HepG2 (cell line): ENCODE data around the gene FSCN2. TPM values are rescaled to one million over a fixed set of nuclear protein-coding genes. Genes with fewer than 3 reads are reported as not detected.

Experiments
- HOXA7 ChIP-seq: sonication (generic); formaldehyde crosslinking; IDR thresholded peaks from 2 replicates; pipeline ENCODE4 v1.8.1; 2022; ENCODE audit warnings: mild to moderate bottlenecking, missing genetic modification reagents, moderate library complexity
- KMT2B ChIP-seq: IDR thresholded peaks from 2 replicates; pipeline ENCODE4 v1.6.1; 2016; ENCODE audit warnings: missing genetic modification reagents, missing compliant biosample characterization
- MTF2 ChIP-seq: sonication (generic); formaldehyde crosslinking; IDR thresholded peaks from 2 replicates; pipeline ENCODE4 v1.5.0; 2020; ENCODE audit warnings: missing genetic modification reagents, borderline replicate concordance
- PRDM10 ChIP-seq: sonication (generic); formaldehyde crosslinking; IDR thresholded peaks from 2 replicates; pipeline ENCODE4 v1.4.0; 2020; ENCODE audit warnings: low read depth, missing genetic modification reagents
- RARA ChIP-seq: IDR thresholded peaks from 2 replicates; pipeline ENCODE4 v1.6.1; 2016; ENCODE audit warnings: missing genetic modification reagents, missing compliant biosample characterization
- SOX6 ChIP-seq, 2 experiments: fragments of 450-650 bp in 1 of 2; sonication (generic) in 1 of 2; formaldehyde crosslinking in 1 of 2; IDR thresholded peaks; 2 replicates each; pipeline versions ENCODE4 v1.4.0 to v1.6.1; 2017 to 2020; ENCODE audit warnings: antibody characterized with exemption in 1 of 2, mild to moderate bottlenecking in 1 of 2, missing genetic modification reagents in 1 of 2
- SRSF9 ChIP-seq: fragments of 200-400 bp; formaldehyde crosslinking; IDR thresholded peaks from 2 replicates; pipeline ENCODE4 v1.6.1; 2018; ENCODE audit warnings: borderline replicate concordance, mild to moderate bottlenecking, low read depth, low read length; ENCODE audit not compliant: insufficient read depth, poor library complexity, severe bottlenecking
- ZBED4 ChIP-seq: sonication (generic); formaldehyde crosslinking; IDR thresholded peaks from 2 replicates; pipeline ENCODE4 v1.4.0; 2020; ENCODE audit warnings: missing genetic modification reagents, borderline replicate concordance
- ZBTB38 ChIP-seq: sonication (generic); formaldehyde crosslinking; IDR thresholded peaks from 2 replicates; pipeline ENCODE4 v1.5.1; 2020; ENCODE audit warnings: mild to moderate bottlenecking, missing genetic modification reagents
- ZKSCAN8 ChIP-seq: IDR thresholded peaks from 2 replicates; pipeline ENCODE4 v1.6.1; 2016; ENCODE audit warnings: borderline replicate concordance, missing genetic modification reagents, missing compliant biosample characterization
- ZNF251 ChIP-seq: sonication (generic); formaldehyde crosslinking; IDR thresholded peaks from 2 replicates; pipeline ENCODE4 v1.9.0; 2021; ENCODE audit warnings: mild to moderate bottlenecking, missing genetic modification reagents
- ZNF337 ChIP-seq: sonication (generic); formaldehyde crosslinking; IDR thresholded peaks from 2 replicates; pipeline ENCODE4 v1.5.1; 2020; ENCODE audit warnings: missing genetic modification reagents, low read depth, mild to moderate bottlenecking, borderline replicate concordance
- ZNF724P ChIP-seq: sonication (generic); formaldehyde crosslinking; IDR thresholded peaks from 2 replicates; pipeline ENCODE4 v1.8.0; 2022; ENCODE audit warnings: missing genetic modification reagents, borderline replicate concordance
- ZNF747 ChIP-seq: sonication (generic); formaldehyde crosslinking; IDR thresholded peaks from 2 replicates; pipeline ENCODE4 v1.8.1; 2023; ENCODE audit warnings: missing genetic modification reagents, mild to moderate bottlenecking, borderline replicate concordance
- ZNF781 ChIP-seq: sonication (generic); formaldehyde crosslinking; IDR thresholded peaks from 2 replicates; pipeline ENCODE4 v1.5.1; 2020; ENCODE audit warnings: borderline replicate concordance, mild to moderate bottlenecking, missing genetic modification reagents; ENCODE audit errors: not compliant biosample characterization
- polyA plus RNA-seq, 8 experiments: library from polyadenylated mRNA; depleted of rRNA in 3 of 8; stranded (reverse) in 7 of 8; unstranded in 1 of 8; fragments of >200 nt; fragmentation: Illumina TruSeq in 4 of 8; extraction: Trizol in 4 of 8; gene quantifications; 2 replicates each; pipeline versions ENCODE4 v1.2.1 to v1.2.3, GENCODE V29; 2011 to 2016; ENCODE audit warnings: low read depth in 4 of 8, missing spikeins in 1 of 8, mixed read lengths in 1 of 8; ENCODE audit not compliant: insufficient read depth in 1 of 8
- total RNA-seq, 5 experiments: library from RNA; depleted of rRNA; stranded (reverse); fragments of >200 nt; fragmentation: Illumina TruSeq; extraction: Trizol; gene quantifications; 2 replicates each; pipeline ENCODE4 v1.2.3, GENCODE V29; 2016; ENCODE audit warnings: low read depth in 1 of 5
- TF ChIP-seq, protein P1 (sequence below): sonication (generic); formaldehyde crosslinking; IDR thresholded peaks from 2 replicates; pipeline ENCODE4 v1.8.0; 2022; ENCODE audit warnings: mild to moderate bottlenecking, missing genetic modification reagents; ENCODE audit not compliant: insufficient replicate concordance
- TF ChIP-seq, protein P2 (sequence below): IDR thresholded peaks from 2 replicates; pipeline ENCODE4 v1.6.1; 2016; ENCODE audit warnings: missing compliant biosample characterization, missing genetic modification reagents, borderline replicate concordance

Gene FSCN2
- total and polyA plus RNA-seq, 2 of the 13 experiments (the other 11 are each of a cell fraction or from before 2014, with no cell fraction given) = 0.09 TPM; not detected in 1

GRCh38 chr17:81484195-81484979 is 43.8 kb upstream of the FSCN2 start (continued):
- 0 out of 2 replicates have a peak, but pooled peaks have one; percentile 41 for TF ChIP-seq ZBED4
- no peak for TF ChIP-seq ZKSCAN8 (CRISPR knock-in tag)
- no peak; the same call in 1 of the 2 replicates for TF ChIP-seq KMT2B (CRISPR knock-in tag)
- TF ChIP-seq ZBTB38 = peak; percentile 71
- TF ChIP-seq HOXA7 (CRISPR knock-in tag) = no peak
- TF ChIP-seq SRSF9 = no peak
- no peak for TF ChIP-seq SOX6 (IDR thresholded peaks at IDR 0.05)
- no peak for TF ChIP-seq SOX6 (CRISPR knock-in tag; IDR thresholded peaks at IDR 0.05)
- no peak for TF ChIP-seq RARA (CRISPR knock-in tag)
- peak; percentile 26; the same call in 1 of the 2 replicates for TF ChIP-seq ZNF747 (CRISPR knock-in tag)
- TF ChIP-seq, protein P1, sequence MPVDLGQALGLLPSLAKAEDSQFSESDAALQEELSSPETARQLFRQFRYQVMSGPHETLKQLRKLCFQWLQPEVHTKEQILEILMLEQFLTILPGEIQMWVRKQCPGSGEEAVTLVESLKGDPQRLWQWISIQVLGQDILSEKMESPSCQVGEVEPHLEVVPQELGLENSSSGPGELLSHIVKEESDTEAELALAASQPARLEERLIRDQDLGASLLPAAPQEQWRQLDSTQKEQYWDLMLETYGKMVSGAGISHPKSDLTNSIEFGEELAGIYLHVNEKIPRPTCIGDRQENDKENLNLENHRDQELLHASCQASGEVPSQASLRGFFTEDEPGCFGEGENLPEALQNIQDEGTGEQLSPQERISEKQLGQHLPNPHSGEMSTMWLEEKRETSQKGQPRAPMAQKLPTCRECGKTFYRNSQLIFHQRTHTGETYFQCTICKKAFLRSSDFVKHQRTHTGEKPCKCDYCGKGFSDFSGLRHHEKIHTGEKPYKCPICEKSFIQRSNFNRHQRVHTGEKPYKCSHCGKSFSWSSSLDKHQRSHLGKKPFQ (CRISPR knock-in tag) = no peak
- peak; percentile 85; the same call in 1 of the 2 replicates for TF ChIP-seq ZNF724P (CRISPR knock-in tag)
- TF ChIP-seq ZNF781 (CRISPR knock-in tag) = no peak
- TF ChIP-seq PRDM10 (CRISPR knock-in tag) = no peak
- 0 out of 2 replicates have a peak, but pooled peaks have one; percentile 61 for TF ChIP-seq ZNF337 (CRISPR knock-in tag)
- TF ChIP-seq MTF2 (CRISPR knock-in tag) = peak; percentile 98
- TF ChIP-seq, protein P2, sequence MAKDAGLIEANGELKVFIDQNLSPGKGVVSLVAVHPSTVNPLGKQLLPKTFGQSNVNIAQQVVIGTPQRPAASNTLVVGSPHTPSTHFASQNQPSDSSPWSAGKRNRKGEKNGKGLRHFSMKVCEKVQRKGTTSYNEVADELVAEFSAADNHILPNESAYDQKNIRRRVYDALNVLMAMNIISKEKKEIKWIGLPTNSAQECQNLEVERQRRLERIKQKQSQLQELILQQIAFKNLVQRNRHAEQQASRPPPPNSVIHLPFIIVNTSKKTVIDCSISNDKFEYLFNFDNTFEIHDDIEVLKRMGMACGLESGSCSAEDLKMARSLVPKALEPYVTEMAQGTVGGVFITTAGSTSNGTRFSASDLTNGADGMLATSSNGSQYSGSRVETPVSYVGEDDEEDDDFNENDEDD (CRISPR knock-in tag) = peak; percentile 91; the same call in 1 of the 2 replicates
- TF ChIP-seq ZNF251 (CRISPR knock-in tag) = no peak
